GM18861 (cell line): ENCODE results near the gene CSMD2.

Source experiments
- ATAC-seq: cut with Tn5 transposase; IDR thresholded peaks from one replicate; pipeline ENCODE4 v1.9.1; 2021; ENCODE audit not compliant: unreplicated experiment

CSMD2 gene

GRCh38 chr1:33468967-33469366 lies 696.1 kb downstream of the CSMD2 start:
- ATAC-seq, result no peak

- no peak for ATAC-seq
Observed at GRCh38 chr1:33468531-33468930, 696.5 kb downstream of the CSMD2 start.

GRCh38 chr1:33468011-33468410 lies 697.0 kb downstream of the CSMD2 start:
- ATAC-seq, result no peak

- ATAC-seq, result no peak
Observed at GRCh38 chr1:33466159-33466558, 698.9 kb downstream of the CSMD2 start.

- no peak for ATAC-seq
Observed at GRCh38 chr1:33465316-33465715, 699.7 kb downstream of the CSMD2 start.

- no peak for ATAC-seq
Observed at GRCh38 chr1:33464552-33464951, 700.5 kb downstream of the CSMD2 start.
